HG02763 (cell line): ENCODE results near the gene MRPL14.

Experiments used
- ATAC-seq: cut with Tn5 transposase; IDR thresholded peaks from one replicate; pipeline ENCODE4 v1.9.1; 2021; ENCODE audit warnings: mild to moderate bottlenecking, moderate library complexity; ENCODE audit not compliant: unreplicated experiment

Gene MRPL14

GRCh38 chr6:44126320-44127149 lies 717 bp downstream of the MRPL14 start:
- peak; percentile 28 for ATAC-seq

DNA sequence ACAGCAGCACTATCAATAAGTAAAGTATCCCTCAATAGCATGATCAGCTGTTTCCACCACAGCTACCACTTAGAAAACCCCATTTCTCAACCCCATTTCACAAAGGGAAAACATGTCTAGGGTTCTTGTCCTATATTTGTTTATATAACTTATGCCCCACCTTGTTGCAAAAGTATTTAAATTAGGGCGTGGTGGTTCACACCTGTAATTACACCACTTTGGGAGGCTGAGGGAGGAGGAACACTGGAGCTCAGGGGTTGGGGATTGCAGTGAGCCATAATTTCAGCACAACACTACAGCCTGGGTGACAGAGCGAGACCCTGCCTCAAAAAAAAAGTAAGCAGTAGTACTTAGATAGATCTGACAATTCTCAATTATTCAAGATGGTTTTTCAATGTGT lies 3.7 kb downstream of the MRPL14 start:
- ATAC-seq = no peak

DNA sequence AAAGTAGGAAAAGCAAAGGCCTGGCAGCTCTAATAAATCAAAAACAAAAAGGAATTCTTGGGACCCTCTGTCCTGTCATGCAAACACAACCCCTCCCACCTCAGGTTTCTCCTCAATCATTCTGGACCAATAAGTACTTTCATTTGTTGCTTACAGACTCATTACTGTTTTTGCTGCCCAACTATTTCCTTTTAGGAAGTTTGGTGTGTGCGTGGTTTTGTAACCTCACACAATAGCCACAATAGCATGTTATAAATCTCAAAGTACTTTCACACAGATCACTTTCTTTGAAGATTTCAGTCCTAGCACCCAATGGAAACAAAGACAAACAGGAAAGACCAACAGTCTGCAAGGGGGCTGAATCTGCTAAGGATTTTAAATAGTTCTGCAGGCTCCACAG lies 4.5 kb downstream of the MRPL14 start:
- no peak for ATAC-seq

DNA sequence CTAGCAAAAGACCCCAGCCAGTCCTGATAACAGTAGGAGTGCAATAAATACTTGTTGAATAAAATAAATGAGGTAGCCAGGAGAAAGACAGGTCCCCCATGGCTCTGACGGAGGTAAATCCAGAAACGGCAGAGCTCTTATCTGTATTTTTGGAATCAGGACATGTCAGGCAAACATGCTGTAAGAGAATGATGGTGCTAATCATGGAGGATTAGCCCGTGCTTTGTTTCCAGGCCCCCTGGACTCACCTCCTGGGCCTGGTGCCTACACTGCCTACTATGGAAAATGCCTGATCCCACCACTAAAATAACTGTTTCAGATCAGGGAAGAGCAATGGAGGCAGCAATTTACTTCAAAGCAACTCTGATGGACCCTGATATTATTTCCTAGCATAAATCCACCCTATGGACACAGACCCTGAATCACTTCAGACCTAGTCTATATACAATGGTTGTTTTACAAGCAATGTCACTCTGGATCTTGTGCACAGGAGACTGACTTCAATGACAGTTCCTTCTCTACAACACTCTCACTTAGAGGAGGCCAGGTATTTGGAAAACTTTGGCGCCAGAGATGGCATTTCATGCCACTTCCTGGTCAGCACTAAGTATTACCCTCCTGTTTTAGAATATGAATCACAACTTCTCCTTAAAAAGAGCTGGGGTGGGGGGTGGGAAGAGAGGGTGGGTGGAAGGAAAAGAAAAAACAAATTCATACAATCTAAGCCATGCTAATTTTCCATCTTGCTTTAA lies 6.4 kb downstream of the MRPL14 start:
- ATAC-seq = no peak

- no peak for ATAC-seq
These were observed 7.5 kb downstream of the MRPL14 start for GRCh38 chr6:44119704-44120262.

DNA sequence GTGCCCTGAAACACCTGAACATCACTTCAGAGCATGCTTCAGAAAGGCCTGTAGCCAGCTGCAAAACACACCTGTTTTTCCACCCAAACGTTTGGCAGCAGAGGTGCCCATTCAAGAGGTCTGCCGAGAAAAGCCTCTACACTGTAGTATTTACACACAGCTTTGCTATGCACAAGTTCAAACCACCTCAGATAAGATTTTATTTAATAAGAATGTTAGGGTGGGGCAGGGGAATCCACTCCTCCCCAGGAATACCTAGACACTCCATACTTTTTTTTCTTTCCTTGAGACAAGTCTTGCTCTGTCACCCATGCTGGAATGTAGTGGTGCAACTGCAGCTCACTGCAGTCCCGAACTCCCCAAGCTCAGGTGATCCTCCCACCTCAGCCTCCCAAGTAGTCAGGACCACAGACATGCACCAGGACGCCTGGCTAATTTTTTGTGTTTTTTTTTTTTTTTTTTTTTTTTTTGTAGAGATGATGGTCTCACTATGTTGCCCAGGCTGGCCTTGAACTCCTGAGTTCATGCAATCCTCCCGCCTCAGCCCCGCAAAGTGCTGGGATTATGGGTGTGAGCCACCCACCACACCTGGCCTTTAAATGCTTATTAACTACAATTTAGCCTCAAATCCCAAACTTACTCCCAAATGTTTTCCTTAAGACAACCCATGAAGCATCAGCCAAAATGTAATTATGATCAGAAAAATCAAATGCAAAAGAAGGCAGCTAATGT lies 9.7 kb downstream of the MRPL14 start:
- ATAC-seq = no peak

- ATAC-seq = no peak
These were observed 10.4 kb downstream of the MRPL14 start for GRCh38 chr6:44116641-44117382.

GRCh38 chr6:44115866-44116265 lies 11.4 kb downstream of the MRPL14 start:
- ATAC-seq = no peak

GRCh38 chr6:44113414-44113813 lies 13.8 kb downstream of the MRPL14 start:
- no peak for ATAC-seq

DNA sequence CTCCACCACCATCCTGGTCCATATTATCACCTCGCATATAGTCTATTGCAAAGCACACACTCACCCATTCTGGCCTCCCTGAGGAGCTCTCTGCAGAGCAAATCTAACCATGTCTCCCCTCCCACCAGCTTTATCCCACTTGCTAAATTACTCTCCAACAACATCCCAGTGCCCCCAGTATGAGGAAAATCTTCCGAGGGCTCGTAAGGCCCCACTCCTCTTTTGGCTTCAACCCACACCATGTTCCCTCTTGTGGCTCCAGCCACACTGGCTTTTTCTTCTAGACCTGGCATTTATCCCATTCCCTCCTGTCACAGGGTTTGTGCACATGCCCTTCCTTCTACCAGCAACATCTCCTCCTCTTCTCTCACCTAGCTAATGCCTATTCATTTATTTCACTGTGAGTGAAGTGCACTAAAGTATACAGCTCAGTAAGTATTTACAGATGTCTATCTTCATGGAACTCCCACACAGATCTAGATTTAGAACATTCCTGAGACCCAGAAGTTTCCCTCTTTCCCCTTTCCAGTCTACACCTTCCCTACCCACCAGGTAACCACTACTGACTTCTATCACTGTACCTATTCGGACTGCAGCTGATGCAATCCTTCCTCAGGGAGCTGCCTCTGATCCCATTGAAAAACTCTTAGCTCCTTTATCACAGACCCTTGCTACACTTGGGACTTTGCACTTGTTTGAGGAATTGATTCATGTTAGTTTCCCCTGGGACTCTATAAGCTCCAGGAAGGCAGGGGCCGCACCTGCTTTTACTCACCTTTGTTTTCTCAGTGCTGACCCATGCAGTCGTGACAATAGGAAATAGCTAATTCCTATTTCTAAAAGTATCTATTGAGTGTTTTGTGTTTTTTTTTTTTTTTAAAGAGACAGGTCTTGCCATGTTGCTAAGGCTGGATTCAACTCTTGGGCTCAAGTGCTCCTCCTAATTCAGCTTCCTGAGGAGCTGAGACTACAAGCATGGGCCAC lies 15.5 kb downstream of the MRPL14 start:
- no peak for ATAC-seq

GRCh38 chr6:44110966-44111365 lies 16.3 kb downstream of the MRPL14 start:
- ATAC-seq = no peak

DNA sequence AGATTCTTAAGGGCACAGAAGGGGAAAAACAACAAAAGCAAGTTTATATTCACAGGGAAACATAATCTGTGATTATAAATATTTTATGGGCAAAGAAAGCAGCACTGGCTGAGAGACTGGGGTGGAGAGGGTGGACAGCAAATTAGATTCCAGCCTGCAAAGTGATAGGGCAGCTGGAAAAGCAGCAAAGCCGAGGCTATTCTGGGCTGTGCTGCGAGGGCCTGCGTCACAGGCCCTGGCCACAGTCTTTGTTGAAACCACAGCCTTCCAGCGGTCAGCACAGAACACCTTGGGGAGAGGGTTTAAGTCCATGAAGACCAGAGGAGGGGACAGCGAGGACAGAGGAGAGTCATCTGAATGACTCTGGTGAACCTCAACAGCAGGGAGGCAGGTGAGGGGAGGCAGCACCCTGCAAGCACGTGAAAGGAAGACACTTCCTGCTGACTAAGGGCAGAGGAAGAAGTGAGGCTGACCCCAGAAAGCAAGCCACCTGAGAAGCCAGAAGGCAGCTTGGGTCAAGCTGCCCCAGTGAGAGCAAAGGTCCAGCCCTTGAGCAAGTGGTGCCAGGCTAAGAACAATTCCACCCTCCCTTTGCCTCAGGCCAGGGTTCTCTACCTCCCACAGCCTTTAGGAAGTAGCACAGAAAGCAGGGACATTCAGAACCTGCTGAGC lies 17.1 kb downstream of the MRPL14 start:
- no peak for ATAC-seq

DNA sequence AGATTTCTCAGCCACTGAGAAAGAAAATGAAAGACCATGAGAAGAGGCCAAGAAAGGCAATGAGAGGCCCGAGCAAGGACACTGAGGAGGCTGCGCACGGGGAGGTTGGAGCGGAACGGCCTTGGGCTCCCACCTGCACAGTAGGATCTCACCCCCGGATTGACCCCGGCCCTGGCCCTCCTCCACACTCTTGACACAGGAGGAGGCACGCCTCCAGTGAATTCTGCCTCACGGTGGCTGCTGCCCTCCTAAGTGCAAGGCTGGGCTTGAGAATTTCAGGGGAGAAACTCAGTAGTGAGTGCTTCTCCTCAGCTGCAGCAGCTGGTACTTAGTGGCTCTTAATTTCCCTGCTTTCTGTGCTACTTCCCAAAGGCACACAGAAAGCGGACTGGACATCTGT lies 18.0 kb downstream of the MRPL14 start:
- no peak for ATAC-seq

DNA sequence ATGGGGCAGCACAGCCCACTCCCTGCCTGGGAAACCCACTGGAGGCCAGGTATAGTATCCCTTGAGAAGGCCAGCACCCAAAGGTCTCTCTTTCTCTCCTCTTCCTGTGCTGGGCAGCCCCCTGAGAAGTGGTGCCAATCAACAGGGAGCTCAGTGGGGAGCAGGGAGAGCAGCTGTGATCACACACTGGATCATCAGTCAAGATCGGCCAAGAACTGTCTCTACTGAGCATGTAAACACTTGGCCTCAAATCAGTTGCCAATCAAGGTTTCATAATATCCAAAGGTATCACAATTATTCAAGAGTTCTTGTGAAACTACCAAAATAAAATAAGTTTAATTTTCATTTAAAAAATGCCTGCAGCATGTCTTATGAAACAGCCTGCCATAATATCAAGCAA lies 18.8 kb downstream of the MRPL14 start:
- no peak for ATAC-seq

DNA sequence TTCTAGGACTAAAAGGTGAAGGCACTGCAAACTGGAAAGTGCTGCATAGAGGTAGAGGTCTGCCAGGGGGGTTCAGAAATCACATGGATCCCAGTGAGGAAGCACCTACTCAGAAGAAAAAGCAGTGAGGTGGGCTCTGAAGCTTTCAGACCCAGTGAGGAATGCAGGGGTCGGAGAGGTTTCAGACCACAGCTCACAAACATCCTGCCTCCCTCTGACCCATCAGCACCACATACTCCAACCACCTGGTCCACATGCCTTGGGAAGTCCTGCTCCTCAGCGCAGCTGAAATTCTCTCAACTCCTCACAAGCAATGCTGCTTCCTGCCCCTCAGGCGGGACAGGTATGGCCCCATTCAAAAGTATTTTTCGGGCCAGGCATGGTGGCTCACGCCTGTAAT lies 20.2 kb downstream of the MRPL14 start:
- ATAC-seq = no peak

DNA sequence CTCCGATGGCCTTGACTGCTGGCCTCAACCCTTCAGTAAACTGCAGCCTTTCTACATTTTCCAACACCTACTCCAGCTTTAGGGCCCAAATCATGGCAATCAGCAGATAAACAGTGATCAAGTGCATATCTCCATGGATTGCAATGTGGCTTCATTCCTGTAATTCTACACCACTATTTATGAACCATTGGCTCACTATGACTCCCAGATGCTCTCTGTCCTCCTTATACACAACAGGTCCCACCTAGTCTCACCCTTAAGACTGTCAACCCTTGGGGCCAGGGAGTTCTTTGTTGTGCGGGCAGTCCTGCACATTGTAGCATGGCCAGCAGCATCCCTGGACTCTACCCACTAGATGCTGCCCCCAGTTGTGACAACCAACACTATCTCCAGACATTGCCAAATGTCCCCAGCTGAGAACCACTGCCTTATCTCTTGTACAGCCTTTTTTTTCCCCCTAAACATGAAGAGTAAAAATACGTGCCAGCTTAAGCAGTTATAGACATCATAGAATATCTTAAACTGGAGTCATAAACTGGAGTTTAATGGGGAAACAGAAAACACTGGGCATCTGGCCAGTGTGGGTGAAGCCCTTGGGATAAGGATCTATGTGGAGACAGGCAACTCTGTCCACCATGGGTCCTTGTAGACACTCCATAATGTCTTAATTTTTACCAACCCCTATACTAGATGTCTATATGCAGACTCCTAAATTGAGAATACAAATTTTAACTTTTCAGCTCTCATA lies 21.1 kb downstream of the MRPL14 start:
- ATAC-seq = no peak

- no peak for ATAC-seq
These were observed 22.1 kb downstream of the MRPL14 start for GRCh38 chr6:44105146-44105545.

- no peak for ATAC-seq
These were observed 22.7 kb downstream of the MRPL14 start for GRCh38 chr6:44104481-44105021.
